HG02840 (cell line): ENCODE measurements around the gene SUN1.
"Not testable (repeated sequence)": the region's sequence is repeated elsewhere in the genome, so short reads cannot be mapped to it uniquely, and the experiment has no call there.

ENCODE experiments used
- ATAC-seq: cut with Tn5 transposase; IDR thresholded peaks from one replicate; pipeline ENCODE4 v1.9.1; 2021; ENCODE audit warnings: mild to moderate bottlenecking, moderate library complexity, moderate number of reproducible peaks; ENCODE audit not compliant: unreplicated experiment, low FRiP score

The SUN1 gene

GRCh38 chr7:854118-854775 lies 22.0 kb downstream of the SUN1 start:
- ATAC-seq, result no peak

- no peak for ATAC-seq
Measured at GRCh38 chr7:855686-856369, 23.6 kb downstream of the SUN1 start.

- ATAC-seq, result no peak
Measured at GRCh38 chr7:856444-857095, 24.3 kb downstream of the SUN1 start.

GRCh38 chr7:857661-858060 lies 25.4 kb downstream of the SUN1 start:
- ATAC-seq, result no peak

- no peak for ATAC-seq
Measured at GRCh38 chr7:859359-860030, 27.2 kb downstream of the SUN1 start.

- no peak for ATAC-seq
Measured at GRCh38 chr7:860149-860548, 27.9 kb downstream of the SUN1 start.

- ATAC-seq, result no peak
Measured at GRCh38 chr7:861222-861621, 28.9 kb downstream of the SUN1 start.

- ATAC-seq, result no peak
Measured at GRCh38 chr7:862157-862556, 29.9 kb downstream of the SUN1 start.

- ATAC-seq, result no peak
Measured at GRCh38 chr7:863106-863505, 30.8 kb downstream of the SUN1 start.

- no peak for ATAC-seq
Measured at GRCh38 chr7:865921-866320, 33.6 kb downstream of the SUN1 start.

GRCh38 chr7:867001-867405 lies 34.7 kb downstream of the SUN1 start:
- ATAC-seq, result no peak

- no peak for ATAC-seq
Measured at GRCh38 chr7:867406-868188, 35.3 kb downstream of the SUN1 start.

GRCh38 chr7:868189-868486 lies 35.9 kb downstream of the SUN1 start:
- no peak for ATAC-seq

- no peak for ATAC-seq
Measured at GRCh38 chr7:869348-869747, 37.1 kb downstream of the SUN1 start.

GRCh38 chr7:871900-872537 lies 39.7 kb downstream of the SUN1 start:
- no peak for ATAC-seq

- ATAC-seq, result not testable (repeated sequence)
Measured at GRCh38 chr7:872685-873084, 40.4 kb downstream of the SUN1 start.

- ATAC-seq, result no peak
Measured at GRCh38 chr7:873367-874002, 41.2 kb downstream of the SUN1 start.

- ATAC-seq, result no peak
Measured at GRCh38 chr7:874031-874749, 41.9 kb downstream of the SUN1 start.

GRCh38 chr7:875051-875450 lies 42.8 kb downstream of the SUN1 start:
- no peak for ATAC-seq
